GM21529 (cell line): ENCODE data around the gene SHROOM4.

Experiments used
- ATAC-seq: cut with Tn5 transposase; IDR thresholded peaks from one replicate; pipeline ENCODE4 v1.9.1; 2021; ENCODE audit not compliant: unreplicated experiment

The SHROOM4 gene

GRCh38 chrX:50787099-50787498 lies 26.9 kb downstream of the SHROOM4 start:
- ATAC-seq = no peak

- ATAC-seq = no peak
These were observed 33.9 kb downstream of the SHROOM4 start for GRCh38 chrX:50780144-50780543.

- no peak for ATAC-seq
These were observed 34.3 kb downstream of the SHROOM4 start for GRCh38 chrX:50779694-50780093.

GRCh38 chrX:50778272-50778671 lies 35.7 kb downstream of the SHROOM4 start:
- ATAC-seq = no peak

- ATAC-seq = no peak
These were observed 37.7 kb downstream of the SHROOM4 start for GRCh38 chrX:50776248-50776647.

- no peak for ATAC-seq
These were observed 42.6 kb downstream of the SHROOM4 start for GRCh38 chrX:50771382-50771781.

- no peak for ATAC-seq
These were observed 43.3 kb downstream of the SHROOM4 start for GRCh38 chrX:50770702-50771101.

GRCh38 chrX:50769389-50770063 lies 44.5 kb downstream of the SHROOM4 start:
- no peak for ATAC-seq

- ATAC-seq = no peak
These were observed 45.2 kb downstream of the SHROOM4 start for GRCh38 chrX:50768801-50769200.

GRCh38 chrX:50765986-50766385 lies 48.0 kb downstream of the SHROOM4 start:
- no peak for ATAC-seq

GRCh38 chrX:50762578-50762977 lies 51.4 kb downstream of the SHROOM4 start:
- ATAC-seq = no peak

GRCh38 chrX:50756276-50756675 lies 57.7 kb downstream of the SHROOM4 start:
- ATAC-seq = no peak

GRCh38 chrX:50751091-50751490 lies 62.9 kb downstream of the SHROOM4 start:
- ATAC-seq = no peak

- ATAC-seq = no peak
These were observed 66.5 kb downstream of the SHROOM4 start for GRCh38 chrX:50747471-50747900.

GRCh38 chrX:50736656-50737055 lies 77.3 kb downstream of the SHROOM4 start:
- no peak for ATAC-seq

GRCh38 chrX:50726296-50726695 lies 87.7 kb downstream of the SHROOM4 start:
- no peak for ATAC-seq

GRCh38 chrX:50725310-50725709 lies 88.7 kb downstream of the SHROOM4 start:
- ATAC-seq = no peak

- ATAC-seq = no peak
These were observed 91.0 kb downstream of the SHROOM4 start for GRCh38 chrX:50723006-50723405.

GRCh38 chrX:50721764-50722521 lies 92.1 kb downstream of the SHROOM4 start:
- no peak for ATAC-seq

- ATAC-seq = no peak
These were observed 94.4 kb downstream of the SHROOM4 start for GRCh38 chrX:50719614-50720013.

- no peak for ATAC-seq
These were observed 95.2 kb downstream of the SHROOM4 start for GRCh38 chrX:50718776-50719175.

- ATAC-seq = no peak
These were observed 97.3 kb downstream of the SHROOM4 start for GRCh38 chrX:50716706-50717105.

GRCh38 chrX:50712777-50713176 lies 101.2 kb downstream of the SHROOM4 start:
- no peak for ATAC-seq
